WTC11 (cell line): ENCODE measurements around the gene FAM13B. TPM values are rescaled to one million over a fixed set of nuclear protein-coding genes. Genes with fewer than 3 reads are reported as not detected.

Source experiments
- ATAC-seq: fragments of 200-7000 bp; cut with Tn5 transposase; 2 replicates; pipeline ENCODE4 v1.10.0; 2021; ENCODE audit warnings: mild to moderate bottlenecking, moderate library complexity
- CTCF ChIA-PET: fragments of 300-600 bp; sonication (Branson Sonifier 250); formaldehyde crosslinking; loops from one replicate; lab custom pipeline; 2021; ENCODE audit warnings: antibody characterized with exemption; lab: Charles Lee
- POLR2A ChIA-PET: fragments of 350-600 bp; sonication (Branson Sonifier 250); formaldehyde crosslinking; loops from one replicate; lab custom pipeline; 2021; ENCODE audit warnings: antibody characterized with exemption; lab: Charles Lee
- DNase-seq: peaks from one replicate; pipeline ENCODE4 v3.0.0; 2021; ENCODE audit warnings: low spot score
- H3K27ac Mint-ChIP-seq: 2 replicates; pipeline ENCODE4 v1.8.0; 2021; ENCODE audit warnings: mixed read lengths
- H3K27me3 Mint-ChIP-seq: 2 replicates; pipeline ENCODE4 v1.8.0; 2021; ENCODE audit warnings: low read depth, mild to moderate bottlenecking, moderate library complexity, mixed read lengths
- H3K36me3 Mint-ChIP-seq: 2 replicates; pipeline ENCODE4 v1.8.0; 2021; ENCODE audit warnings: mixed read lengths
- H3K4me1 Mint-ChIP-seq: 2 replicates; pipeline ENCODE4 v1.8.0; 2022; ENCODE audit warnings: mixed read lengths
- H3K4me3 Mint-ChIP-seq: 2 replicates; pipeline ENCODE4 v1.8.0; 2021; ENCODE audit warnings: mild to moderate bottlenecking, moderate library complexity, mixed read lengths
- H3K9me3 Mint-ChIP-seq: 2 replicates; pipeline ENCODE4 v1.8.0; 2021; ENCODE audit warnings: mixed read lengths
- E2F4 ChIP-seq: sonication (generic); formaldehyde crosslinking; IDR thresholded peaks from 2 replicates; pipeline ENCODE4 v1.8.1; 2022; ENCODE audit warnings: low read depth, mild to moderate bottlenecking, moderate library complexity, missing genetic modification reagents, borderline replicate concordance
- EMX1 ChIP-seq: fragments of 250-450 bp; sonication (Bioruptor Pico); IDR thresholded peaks from 2 replicates; pipeline ENCODE4 v1.8.0; 2021; ENCODE audit warnings: mild to moderate bottlenecking
- ETV6 ChIP-seq: sonication (generic); formaldehyde crosslinking; IDR thresholded peaks from 2 replicates; pipeline ENCODE4 v1.8.1; 2022; ENCODE audit warnings: mild to moderate bottlenecking, missing genetic modification reagents
- FOXK1 ChIP-seq: sonication (generic); formaldehyde crosslinking; IDR thresholded peaks from 2 replicates; pipeline ENCODE4 v1.8.0; 2022; ENCODE audit warnings: mild to moderate bottlenecking, moderate library complexity, missing genetic modification reagents
- IRF1 ChIP-seq: sonication (generic); formaldehyde crosslinking; IDR thresholded peaks from 2 replicates; pipeline ENCODE4 v1.8.0; 2023; ENCODE audit warnings: missing genetic modification reagents
- KAT7 ChIP-seq: sonication (generic); formaldehyde crosslinking; IDR thresholded peaks from 2 replicates; pipeline ENCODE4 v1.8.1; 2023; ENCODE audit warnings: missing genetic modification reagents, mild to moderate bottlenecking, borderline replicate concordance
- MXD4 ChIP-seq: fragments of 250-450 bp; sonication (Bioruptor Pico); IDR thresholded peaks from 2 replicates; pipeline ENCODE4 v1.8.0; 2021; ENCODE audit warnings: mild to moderate bottlenecking, moderate library complexity, borderline replicate concordance
- SP1 ChIP-seq: sonication (generic); formaldehyde crosslinking; conservative IDR thresholded peaks from 2 replicates; pipeline ENCODE4 v1.8.1; 2022; ENCODE audit warnings: missing genetic modification reagents
- TCF7 ChIP-seq: sonication (generic); formaldehyde crosslinking; IDR thresholded peaks from 2 replicates; pipeline ENCODE4 v1.8.0; 2022; ENCODE audit warnings: mild to moderate bottlenecking, low read depth, missing genetic modification reagents, moderate library complexity
- ZNF219 ChIP-seq: sonication (generic); formaldehyde crosslinking; IDR thresholded peaks from 2 replicates; pipeline ENCODE4 v1.8.0; 2023; ENCODE audit warnings: missing genetic modification reagents, mild to moderate bottlenecking, borderline replicate concordance
- ZNF232 ChIP-seq: sonication (generic); formaldehyde crosslinking; IDR thresholded peaks from 2 replicates; pipeline ENCODE4 v1.8.0; 2022; ENCODE audit warnings: mild to moderate bottlenecking, missing genetic modification reagents
- ZNF671 ChIP-seq: fragments of 250-450 bp; sonication (Bioruptor Pico); IDR thresholded peaks from 2 replicates; pipeline ENCODE4 v1.8.0; 2021; ENCODE audit warnings: mild to moderate bottlenecking
- ZSCAN18 ChIP-seq: fragments of 250-450 bp; sonication (Bioruptor Pico); IDR thresholded peaks from 2 replicates; pipeline ENCODE4 v2.1.2; 2022; ENCODE audit warnings: mild to moderate bottlenecking, moderate library complexity
- total RNA-seq: library from RNA; stranded (reverse); gene quantifications from 3 replicates; pipeline ENCODE4 v1.2.3, GENCODE V29; 2021
- TF ChIP-seq, protein P1 (sequence below): sonication (generic); formaldehyde crosslinking; conservative IDR thresholded peaks from 2 replicates; pipeline ENCODE4 v1.8.1; 2022; ENCODE audit warnings: mild to moderate bottlenecking, missing genetic modification reagents
- TF ChIP-seq, protein P2 (sequence below): sonication (generic); formaldehyde crosslinking; IDR thresholded peaks from 2 replicates; pipeline ENCODE4 v1.8.0; 2022; ENCODE audit warnings: missing genetic modification reagents
- TF ChIP-seq, protein P3 (sequence below): sonication (generic); formaldehyde crosslinking; IDR thresholded peaks from 2 replicates; pipeline ENCODE4 v1.8.0; 2022; ENCODE audit warnings: mild to moderate bottlenecking, missing genetic modification reagents
- TF ChIP-seq, protein P4 (sequence below): sonication (generic); formaldehyde crosslinking; IDR thresholded peaks from 2 replicates; pipeline ENCODE4 v1.8.1; 2022; ENCODE audit warnings: mild to moderate bottlenecking, missing genetic modification reagents, moderate library complexity, borderline replicate concordance
- TF ChIP-seq, protein P5 (sequence below): fragments of 250-450 bp; sonication (Bioruptor Pico); IDR thresholded peaks from 2 replicates; pipeline ENCODE4 v1.9.0; 2021; ENCODE audit warnings: mild to moderate bottlenecking, borderline replicate concordance

FAM13B gene
- total RNA-seq, 1 experiment from 2014 or later = 15.6 TPM

DNA sequence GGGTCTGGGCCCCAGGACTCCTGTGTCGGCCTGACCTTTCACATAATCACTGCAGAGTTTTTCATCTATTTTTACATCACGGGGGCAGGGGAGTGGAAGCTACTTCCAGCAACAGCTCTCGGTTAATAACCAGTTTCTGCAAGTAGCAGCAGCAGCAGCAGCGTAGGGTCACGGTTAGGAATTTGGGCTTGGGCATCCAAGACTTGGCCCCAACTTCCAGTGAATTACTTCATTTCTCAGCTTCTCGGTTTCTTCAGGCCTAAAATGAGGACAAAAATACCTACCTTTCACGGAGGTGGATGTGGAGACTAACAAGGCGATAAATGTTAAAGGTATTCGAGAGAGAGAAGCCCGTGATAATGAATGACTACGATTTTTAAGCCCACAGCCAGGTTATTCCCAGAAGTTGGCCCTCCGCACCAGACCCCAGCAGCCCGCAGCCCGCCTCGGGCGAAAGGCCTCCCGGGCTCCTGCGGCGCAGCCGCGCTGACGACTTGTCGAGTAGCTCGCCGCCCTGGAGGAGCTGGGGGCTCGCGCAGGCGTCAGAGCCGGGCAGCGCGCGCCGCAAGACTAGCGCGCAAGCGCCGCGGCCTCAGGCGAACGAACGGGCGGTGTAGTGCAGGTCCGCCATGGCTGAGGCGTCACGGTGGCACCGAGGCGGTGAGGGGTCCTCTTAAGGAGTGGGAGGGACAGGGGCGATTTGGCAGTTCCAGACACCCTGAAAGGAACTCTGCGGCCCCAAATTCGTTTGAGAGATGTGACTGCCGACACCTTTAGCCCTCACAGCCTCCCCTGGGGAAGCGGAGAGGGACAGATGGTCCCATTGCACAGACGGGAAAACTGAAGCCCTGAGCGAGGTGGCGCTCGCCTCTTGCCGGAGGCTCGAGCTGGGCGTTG is 143.8 kb downstream of the FAM13B start, which contains the start of gene PKD2L2:
Gene PKD2L2 (plus strand): TSS at position 595 of the 897 bp plus-strand sequence. CDS start 35 bp downstream, at position 630.
- Mint-ChIP-seq H3K27me3 (no peaks in the 10 kb centered on the region), H3K4me1 (peaks cover 13% of the 10 kb centered on the region)
- peak; percentile 83 for DNase-seq
- TF ChIP-seq, protein P1, sequence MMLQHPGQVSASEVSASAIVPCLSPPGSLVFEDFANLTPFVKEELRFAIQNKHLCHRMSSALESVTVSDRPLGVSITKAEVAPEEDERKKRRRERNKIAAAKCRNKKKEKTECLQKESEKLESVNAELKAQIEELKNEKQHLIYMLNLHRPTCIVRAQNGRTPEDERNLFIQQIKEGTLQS = no peak
- TF ChIP-seq ZSCAN18 (CRISPR knock-in tag) = no peak
- 0 out of 2 replicates have a peak, but pooled peaks have one; percentile 27 for TF ChIP-seq KAT7 (CRISPR knock-in tag)
- TF ChIP-seq SP1 (CRISPR knock-in tag) = peak; percentile 70
- TF ChIP-seq MXD4 (CRISPR knock-in tag) = no peak
- 0 out of 2 replicates have a peak, but pooled peaks have one; percentile 17 for TF ChIP-seq E2F4 (CRISPR knock-in tag)
- peak; percentile 50; the same call in 1 of the 2 replicates for TF ChIP-seq FOXK1
- no peak for TF ChIP-seq ZNF219
- TF ChIP-seq ETV6 (CRISPR knock-in tag) = peak; percentile 65; the same call in 1 of the 2 replicates
- TF ChIP-seq, protein P2, sequence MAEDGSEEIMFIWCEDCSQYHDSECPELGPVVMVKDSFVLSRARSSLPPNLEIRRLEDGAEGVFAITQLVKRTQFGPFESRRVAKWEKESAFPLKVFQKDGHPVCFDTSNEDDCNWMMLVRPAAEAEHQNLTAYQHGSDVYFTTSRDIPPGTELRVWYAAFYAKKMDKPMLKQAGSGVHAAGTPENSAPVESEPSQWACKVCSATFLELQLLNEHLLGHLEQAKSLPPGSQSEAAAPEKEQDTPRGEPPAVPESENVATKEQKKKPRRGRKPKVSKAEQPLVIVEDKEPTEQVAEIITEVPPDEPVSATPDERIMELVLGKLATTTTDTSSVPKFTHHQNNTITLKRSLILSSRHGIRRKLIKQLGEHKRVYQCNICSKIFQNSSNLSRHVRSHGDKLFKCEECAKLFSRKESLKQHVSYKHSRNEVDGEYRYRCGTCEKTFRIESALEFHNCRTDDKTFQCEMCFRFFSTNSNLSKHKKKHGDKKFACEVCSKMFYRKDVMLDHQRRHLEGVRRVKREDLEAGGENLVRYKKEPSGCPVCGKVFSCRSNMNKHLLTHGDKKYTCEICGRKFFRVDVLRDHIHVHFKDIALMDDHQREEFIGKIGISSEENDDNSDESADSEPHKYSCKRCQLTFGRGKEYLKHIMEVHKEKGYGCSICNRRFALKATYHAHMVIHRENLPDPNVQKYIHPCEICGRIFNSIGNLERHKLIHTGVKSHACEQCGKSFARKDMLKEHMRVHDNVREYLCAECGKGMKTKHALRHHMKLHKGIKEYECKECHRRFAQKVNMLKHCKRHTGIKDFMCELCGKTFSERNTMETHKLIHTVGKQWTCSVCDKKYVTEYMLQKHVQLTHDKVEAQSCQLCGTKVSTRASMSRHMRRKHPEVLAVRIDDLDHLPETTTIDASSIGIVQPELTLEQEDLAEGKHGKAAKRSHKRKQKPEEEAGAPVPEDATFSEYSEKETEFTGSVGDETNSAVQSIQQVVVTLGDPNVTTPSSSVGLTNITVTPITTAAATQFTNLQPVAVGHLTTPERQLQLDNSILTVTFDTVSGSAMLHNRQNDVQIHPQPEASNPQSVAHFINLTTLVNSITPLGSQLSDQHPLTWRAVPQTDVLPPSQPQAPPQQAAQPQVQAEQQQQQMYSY (CRISPR knock-in tag) = no peak
- TF ChIP-seq, protein P3, sequence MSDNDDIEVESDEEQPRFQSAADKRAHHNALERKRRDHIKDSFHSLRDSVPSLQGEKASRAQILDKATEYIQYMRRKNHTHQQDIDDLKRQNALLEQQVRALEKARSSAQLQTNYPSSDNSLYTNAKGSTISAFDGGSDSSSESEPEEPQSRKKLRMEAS (CRISPR knock-in tag) = peak; percentile 89
- no peak for TF ChIP-seq TCF7 (CRISPR knock-in tag)
- peak; percentile 29; the same call in 1 of the 2 replicates for TF ChIP-seq IRF1 (CRISPR knock-in tag)
- peak; percentile 73 for TF ChIP-seq ZNF232 (CRISPR knock-in tag)
- TF ChIP-seq, all 79 proteins: peak for 8
- peak; percentile 97 for ATAC-seq
- Mint-ChIP-seq H3K4me3 (peak within 1 kb of the TSS; percentile 65), H3K9me3 (0 out of 2 replicates have a peak, but pooled peaks cover 3% of the 10 kb centered on the region), H3K36me3 (no peaks in the 10 kb centered on the region), H3K27ac (peak within 1 kb of the TSS; percentile 54; the same call in 1 of the 2 replicates)
- CTCF ChIA-PET = interaction anchor here (0.6 to 3.5 kb wide), 11 partner anchors 8 to 259 kb away, joined by 3 to 20 read pairs (median 5); no protein-coding TSS in a partner anchor
- POLR2A ChIA-PET = interaction anchor here (0.8 to 1.2 kb wide), 3 partner anchors 136 to 144 kb away, joined by 3 to 8 read pairs (median 3); partner anchors contain the start of genes FAM13B and HNRNPA0

GRCh38 chr5:137888466-137888862 is 144.4 kb downstream of the FAM13B start:
- no peaks in the 10 kb centered on the region for H3K36me3 Mint-ChIP-seq
- H3K27me3 Mint-ChIP-seq = no peaks in the 10 kb centered on the region
- peak overlapping the region; percentile 65 for H3K4me3 Mint-ChIP-seq
- H3K9me3 Mint-ChIP-seq = 0 out of 2 replicates have a peak, but pooled peaks cover 3% of the 10 kb centered on the region
- DNase-seq = no peak
- peaks cover 13% of the 10 kb centered on the region for H3K4me1 Mint-ChIP-seq
- CTCF ChIA-PET = interaction anchor here (0.6 to 3.5 kb wide), 8 partner anchors 9 to 259 kb away, joined by 3 to 20 read pairs (median 6); no protein-coding TSS in a partner anchor
- ATAC-seq = no peak
- POLR2A ChIA-PET = interaction anchor here (0.6 to 1.2 kb wide), 4 partner anchors 56 to 145 kb away, joined by 3 to 8 read pairs (median 4); partner anchors contain the start of genes FAM13B and HNRNPA0
- H3K27ac Mint-ChIP-seq = 0 out of 2 replicates have a peak overlapping the region, but pooled peaks have one; percentile 54
- TF ChIP-seq, protein P4, sequence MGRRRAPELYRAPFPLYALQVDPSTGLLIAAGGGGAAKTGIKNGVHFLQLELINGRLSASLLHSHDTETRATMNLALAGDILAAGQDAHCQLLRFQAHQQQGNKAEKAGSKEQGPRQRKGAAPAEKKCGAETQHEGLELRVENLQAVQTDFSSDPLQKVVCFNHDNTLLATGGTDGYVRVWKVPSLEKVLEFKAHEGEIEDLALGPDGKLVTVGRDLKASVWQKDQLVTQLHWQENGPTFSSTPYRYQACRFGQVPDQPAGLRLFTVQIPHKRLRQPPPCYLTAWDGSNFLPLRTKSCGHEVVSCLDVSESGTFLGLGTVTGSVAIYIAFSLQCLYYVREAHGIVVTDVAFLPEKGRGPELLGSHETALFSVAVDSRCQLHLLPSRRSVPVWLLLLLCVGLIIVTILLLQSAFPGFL (CRISPR knock-in tag) = no peak
- TF ChIP-seq, protein P5, sequence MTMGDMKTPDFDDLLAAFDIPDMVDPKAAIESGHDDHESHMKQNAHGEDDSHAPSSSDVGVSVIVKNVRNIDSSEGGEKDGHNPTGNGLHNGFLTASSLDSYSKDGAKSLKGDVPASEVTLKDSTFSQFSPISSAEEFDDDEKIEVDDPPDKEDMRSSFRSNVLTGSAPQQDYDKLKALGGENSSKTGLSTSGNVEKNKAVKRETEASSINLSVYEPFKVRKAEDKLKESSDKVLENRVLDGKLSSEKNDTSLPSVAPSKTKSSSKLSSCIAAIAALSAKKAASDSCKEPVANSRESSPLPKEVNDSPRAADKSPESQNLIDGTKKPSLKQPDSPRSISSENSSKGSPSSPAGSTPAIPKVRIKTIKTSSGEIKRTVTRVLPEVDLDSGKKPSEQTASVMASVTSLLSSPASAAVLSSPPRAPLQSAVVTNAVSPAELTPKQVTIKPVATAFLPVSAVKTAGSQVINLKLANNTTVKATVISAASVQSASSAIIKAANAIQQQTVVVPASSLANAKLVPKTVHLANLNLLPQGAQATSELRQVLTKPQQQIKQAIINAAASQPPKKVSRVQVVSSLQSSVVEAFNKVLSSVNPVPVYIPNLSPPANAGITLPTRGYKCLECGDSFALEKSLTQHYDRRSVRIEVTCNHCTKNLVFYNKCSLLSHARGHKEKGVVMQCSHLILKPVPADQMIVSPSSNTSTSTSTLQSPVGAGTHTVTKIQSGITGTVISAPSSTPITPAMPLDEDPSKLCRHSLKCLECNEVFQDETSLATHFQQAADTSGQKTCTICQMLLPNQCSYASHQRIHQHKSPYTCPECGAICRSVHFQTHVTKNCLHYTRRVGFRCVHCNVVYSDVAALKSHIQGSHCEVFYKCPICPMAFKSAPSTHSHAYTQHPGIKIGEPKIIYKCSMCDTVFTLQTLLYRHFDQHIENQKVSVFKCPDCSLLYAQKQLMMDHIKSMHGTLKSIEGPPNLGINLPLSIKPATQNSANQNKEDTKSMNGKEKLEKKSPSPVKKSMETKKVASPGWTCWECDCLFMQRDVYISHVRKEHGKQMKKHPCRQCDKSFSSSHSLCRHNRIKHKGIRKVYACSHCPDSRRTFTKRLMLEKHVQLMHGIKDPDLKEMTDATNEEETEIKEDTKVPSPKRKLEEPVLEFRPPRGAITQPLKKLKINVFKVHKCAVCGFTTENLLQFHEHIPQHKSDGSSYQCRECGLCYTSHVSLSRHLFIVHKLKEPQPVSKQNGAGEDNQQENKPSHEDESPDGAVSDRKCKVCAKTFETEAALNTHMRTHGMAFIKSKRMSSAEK = no peak
- TF ChIP-seq EMX1 (CRISPR knock-in tag) (no peak), ZNF671 (CRISPR knock-in tag) (no peak)
